Activated CD4-positive, alpha-beta T cell treated with anti-CD3 and anti-CD28 coated beads, Interleukin-2, amount 50 U/mL, for 16 hours (primary cell): ENCODE measurements around the gene EIF3A.
A peak's percentile ranks its signal among the peaks of the same experiment; 100 is the strongest.
"Not testable (repeated sequence)": the region's sequence is repeated elsewhere in the genome, so short reads cannot be mapped to it uniquely, and the experiment has no call there.

Source experiments
- DNase-seq: peaks from one replicate; pipeline ENCODE4 v3.0.0-alpha.2; 2020

Gene EIF3A, protein sequence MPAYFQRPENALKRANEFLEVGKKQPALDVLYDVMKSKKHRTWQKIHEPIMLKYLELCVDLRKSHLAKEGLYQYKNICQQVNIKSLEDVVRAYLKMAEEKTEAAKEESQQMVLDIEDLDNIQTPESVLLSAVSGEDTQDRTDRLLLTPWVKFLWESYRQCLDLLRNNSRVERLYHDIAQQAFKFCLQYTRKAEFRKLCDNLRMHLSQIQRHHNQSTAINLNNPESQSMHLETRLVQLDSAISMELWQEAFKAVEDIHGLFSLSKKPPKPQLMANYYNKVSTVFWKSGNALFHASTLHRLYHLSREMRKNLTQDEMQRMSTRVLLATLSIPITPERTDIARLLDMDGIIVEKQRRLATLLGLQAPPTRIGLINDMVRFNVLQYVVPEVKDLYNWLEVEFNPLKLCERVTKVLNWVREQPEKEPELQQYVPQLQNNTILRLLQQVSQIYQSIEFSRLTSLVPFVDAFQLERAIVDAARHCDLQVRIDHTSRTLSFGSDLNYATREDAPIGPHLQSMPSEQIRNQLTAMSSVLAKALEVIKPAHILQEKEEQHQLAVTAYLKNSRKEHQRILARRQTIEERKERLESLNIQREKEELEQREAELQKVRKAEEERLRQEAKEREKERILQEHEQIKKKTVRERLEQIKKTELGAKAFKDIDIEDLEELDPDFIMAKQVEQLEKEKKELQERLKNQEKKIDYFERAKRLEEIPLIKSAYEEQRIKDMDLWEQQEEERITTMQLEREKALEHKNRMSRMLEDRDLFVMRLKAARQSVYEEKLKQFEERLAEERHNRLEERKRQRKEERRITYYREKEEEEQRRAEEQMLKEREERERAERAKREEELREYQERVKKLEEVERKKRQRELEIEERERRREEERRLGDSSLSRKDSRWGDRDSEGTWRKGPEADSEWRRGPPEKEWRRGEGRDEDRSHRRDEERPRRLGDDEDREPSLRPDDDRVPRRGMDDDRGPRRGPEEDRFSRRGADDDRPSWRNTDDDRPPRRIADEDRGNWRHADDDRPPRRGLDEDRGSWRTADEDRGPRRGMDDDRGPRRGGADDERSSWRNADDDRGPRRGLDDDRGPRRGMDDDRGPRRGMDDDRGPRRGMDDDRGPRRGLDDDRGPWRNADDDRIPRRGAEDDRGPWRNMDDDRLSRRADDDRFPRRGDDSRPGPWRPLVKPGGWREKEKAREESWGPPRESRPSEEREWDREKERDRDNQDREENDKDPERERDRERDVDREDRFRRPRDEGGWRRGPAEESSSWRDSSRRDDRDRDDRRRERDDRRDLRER (N-terminal part only)

GRCh38 chr10:119080521-119081259 is at the start of gene EIF3A:
Gene EIF3A (minus strand): TSS chr10:119080817. CDS start chr10:119080676, 141 bp downstream.
- DNase-seq = peak; percentile 94

- DNase-seq = peak; percentile 33
Measured at GRCh38 chr10:119129721-119130120, 49.1 kb upstream of the EIF3A start.

- DNase-seq = no peak
Measured at GRCh38 chr10:119125942-119126341, 45.3 kb upstream of the EIF3A start.

DNA sequence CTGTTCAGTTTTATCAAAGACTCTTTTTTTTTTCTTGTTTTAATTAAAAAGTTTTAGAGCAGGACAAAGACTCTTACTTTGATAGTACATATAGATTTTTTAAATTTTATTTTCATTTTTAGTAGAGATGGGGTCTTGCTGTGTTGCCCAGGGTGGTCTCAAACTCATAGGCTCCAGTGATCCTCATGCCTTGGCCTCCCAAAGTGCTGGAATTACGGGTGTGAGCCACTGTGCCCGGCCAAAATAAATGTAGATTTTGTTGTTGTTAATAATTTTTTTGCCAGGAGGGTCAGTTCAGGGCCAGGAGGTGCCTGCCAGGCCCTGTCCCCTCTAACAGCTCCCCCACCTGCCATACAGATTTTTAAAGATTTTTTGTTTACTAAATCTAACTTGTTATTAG is 40.3 kb upstream of the EIF3A start:
- no peak for DNase-seq

- peak; percentile 37 for DNase-seq
Measured at GRCh38 chr10:119120413-119120867, 39.8 kb upstream of the EIF3A start.

- DNase-seq = no peak
Measured at GRCh38 chr10:119119400-119119799, 38.8 kb upstream of the EIF3A start.

- DNase-seq = no peak
Measured at GRCh38 chr10:119118231-119118630, 37.6 kb upstream of the EIF3A start.

DNA sequence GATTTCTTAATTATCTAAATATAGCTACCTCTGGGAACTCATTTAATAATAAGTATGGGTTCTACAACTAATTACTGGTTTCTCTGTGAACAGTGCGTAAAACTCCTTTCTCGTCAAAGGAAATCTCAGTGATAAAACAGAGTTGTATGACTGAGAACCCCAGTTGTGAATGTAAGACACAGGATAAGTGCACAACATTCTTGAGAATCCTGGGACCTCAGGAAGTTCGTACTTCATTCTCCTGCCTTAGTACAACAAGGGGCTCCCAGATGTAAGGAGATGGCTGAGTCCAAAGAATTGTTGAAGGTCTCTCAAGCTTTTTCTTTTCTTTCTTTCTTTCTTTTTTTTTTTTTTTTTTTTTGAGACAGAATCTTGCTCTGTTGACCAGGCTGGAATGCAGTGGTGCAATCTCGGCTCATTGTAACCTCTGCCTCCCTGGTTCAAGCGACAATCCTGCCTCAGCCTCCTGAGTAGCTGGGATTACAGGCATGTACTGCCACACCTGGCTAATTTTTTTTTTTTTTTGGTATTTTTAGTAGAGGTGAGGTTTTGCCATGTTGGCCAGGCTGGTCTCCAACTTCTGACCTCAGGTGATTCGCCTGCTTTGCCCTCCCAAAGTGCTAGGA is 35.8 kb upstream of the EIF3A start:
- DNase-seq = no peak

DNA sequence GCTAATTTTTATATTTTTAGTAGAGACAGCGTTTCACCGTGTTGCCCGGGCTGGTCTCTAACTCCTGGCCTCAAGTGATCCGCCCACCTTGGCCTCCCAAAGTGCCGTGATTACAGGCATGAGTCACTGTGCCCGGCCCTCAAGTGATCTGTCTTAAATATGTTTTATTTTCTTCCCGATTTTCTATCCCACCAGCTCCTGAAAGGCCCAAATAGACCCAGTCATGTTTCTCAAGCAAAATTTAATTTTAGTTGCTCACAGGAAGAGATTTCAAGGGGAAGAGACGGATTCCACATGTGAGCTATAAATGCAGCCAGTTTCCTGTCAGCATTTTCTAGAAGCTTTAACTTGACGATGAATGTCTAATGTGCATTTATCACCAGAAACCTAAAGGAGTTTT is 35.3 kb upstream of the EIF3A start:
- no peak for DNase-seq

DNA sequence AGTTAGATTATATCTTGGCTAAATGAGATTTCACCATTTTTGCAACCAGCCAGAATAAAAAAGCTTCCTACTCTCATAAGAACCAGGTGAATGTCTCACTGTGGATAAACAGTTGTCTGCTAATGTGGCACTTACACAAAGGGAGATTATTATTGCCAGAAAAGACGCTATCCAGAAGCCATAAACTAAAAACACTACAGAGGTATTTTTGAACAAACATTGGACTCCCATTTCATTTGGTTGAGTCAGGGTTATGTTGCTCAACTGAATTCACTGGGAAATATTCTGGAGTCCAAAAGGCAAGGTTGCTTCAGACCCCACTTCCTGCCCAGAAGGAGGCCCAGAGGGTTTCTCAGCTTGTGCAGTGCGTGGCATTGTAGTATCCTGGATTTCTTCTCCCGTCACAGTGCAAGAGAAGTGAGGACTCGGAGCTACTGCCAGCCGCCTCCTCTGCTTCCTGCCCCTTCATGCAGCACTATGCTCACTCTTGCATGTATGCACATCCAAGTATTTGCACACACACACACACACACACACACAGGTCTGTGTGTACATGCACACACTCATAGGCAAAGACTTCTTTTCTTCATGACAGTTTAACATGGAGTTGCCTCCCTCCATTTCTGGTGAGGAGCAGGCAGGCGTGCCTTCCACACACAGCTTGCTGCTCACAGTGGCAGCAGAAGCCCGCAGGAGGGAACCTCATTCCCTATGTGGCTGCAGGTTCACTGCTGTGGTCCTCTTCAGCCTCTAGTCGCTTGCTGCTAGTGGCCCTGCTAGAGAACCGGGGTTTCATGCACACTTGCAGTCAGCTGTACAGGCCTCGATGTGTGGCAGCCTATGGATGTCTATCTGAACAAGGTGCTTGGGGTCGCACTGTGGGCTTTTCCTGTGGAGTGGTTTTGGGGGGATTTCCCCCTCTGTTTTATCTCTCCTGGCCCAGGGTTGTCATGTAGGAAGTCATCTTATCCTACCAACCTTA is 33.4 kb upstream of the EIF3A start:
- no peak for DNase-seq

GRCh38 chr10:119112056-119112455 is 31.4 kb upstream of the EIF3A start:
- no peak for DNase-seq

- DNase-seq = not testable (repeated sequence)
Measured at GRCh38 chr10:119107771-119108170, 27.2 kb upstream of the EIF3A start.

- DNase-seq = not testable (repeated sequence)
Measured at GRCh38 chr10:119107106-119107505, 26.5 kb upstream of the EIF3A start.

GRCh38 chr10:119105899-119106298 is 25.3 kb upstream of the EIF3A start:
- not testable (repeated sequence) for DNase-seq

DNA sequence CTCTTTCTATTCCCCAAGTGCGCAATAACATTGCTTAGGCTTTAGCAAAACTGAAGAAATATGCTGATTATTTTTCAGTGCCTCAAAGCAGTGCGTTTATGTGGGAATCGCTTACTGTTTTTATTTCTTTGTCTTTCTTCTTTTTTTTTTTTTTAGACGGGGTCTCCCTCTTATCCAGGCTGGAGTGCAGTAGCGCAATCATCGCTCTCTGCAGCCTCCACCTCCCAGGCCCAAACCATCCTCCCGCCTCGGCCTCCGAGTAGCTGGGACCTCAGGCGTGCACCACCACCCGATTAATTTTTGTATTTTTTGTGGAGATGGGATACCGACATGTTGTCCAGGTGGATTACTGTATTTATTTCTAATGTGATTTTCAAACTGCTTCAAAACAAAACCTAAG is 24.5 kb upstream of the EIF3A start:
- DNase-seq = no peak

GRCh38 chr10:119104654-119105015 is 24.0 kb upstream of the EIF3A start:
- no peak for DNase-seq

DNA sequence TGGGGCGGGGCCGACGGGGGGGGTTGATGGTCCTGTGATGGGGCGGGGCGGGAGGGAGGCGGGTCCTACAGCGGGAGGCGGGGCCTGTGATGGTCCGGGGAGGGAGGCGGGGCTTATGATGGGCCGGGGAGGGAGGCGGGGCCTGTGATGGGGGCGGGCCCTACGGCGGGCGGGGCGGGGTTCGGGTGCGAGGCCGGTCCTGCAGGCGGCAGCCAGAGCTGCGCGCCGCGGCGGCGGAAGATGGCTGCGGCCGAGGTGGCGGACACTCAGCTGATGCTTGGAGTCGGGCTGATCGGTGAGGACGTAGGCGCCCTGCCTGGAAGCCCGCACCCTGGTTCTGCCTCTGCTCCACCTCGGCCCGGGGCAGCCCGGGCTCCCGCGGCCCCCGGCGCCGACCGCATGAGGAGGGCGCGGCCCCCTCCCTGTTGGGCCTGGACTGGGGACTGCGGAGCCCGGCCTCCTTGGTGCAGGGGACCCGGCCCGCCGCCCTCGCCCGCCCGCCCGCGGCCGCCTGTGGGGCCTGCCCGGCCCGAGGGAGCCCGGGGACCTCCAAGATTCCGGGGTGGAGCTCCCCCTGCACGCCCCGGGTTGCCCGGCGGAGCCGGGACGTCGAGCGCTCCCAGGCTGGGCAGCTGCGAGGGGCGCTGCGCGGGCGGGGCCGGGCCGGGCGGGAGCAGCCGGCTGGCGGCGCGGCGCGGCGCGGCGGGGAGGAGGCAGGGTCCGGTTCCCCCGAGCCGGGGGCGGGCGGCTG is 23.5 kb upstream of the EIF3A start, which contains the start of gene DENND10:
Gene DENND10, plus strand, starts transcription at position 211 of the 751 bp plus-strand sequence. Its CDS starts 30 bp downstream, at position 241.
- peak; percentile 81 for DNase-seq

DNA sequence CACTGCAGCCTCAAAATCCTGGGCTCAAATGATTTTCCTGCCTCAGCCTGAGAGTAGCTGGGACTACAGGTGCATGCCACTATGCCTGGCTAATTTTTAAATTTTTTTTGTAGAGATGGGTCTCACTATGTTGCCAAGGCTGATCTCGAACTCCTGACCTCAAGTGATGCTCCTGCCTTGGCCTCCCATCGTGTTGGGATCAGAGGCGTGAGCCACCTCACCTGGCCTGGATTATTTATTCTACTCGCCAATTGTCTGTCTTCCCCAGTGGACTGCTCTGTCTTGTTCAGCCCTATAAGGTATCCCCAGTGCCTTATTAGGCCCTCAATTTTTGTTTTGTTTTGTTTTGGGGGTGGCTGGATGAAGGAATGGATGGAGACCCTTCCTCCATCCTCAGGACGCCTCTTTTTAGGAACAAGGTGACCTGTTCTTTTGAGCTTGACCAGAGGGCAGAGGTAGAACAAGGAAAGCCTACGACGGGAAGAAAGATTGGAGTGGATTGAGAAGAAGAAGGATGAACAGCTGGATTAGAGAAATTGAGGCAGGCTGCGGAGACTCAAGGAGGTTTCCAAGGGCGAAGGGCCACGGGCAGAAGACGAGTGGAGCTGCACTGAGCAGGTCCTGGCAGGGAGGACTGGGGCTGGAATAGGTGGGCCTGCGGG is 22.8 kb upstream of the EIF3A start:
- no peak for DNase-seq
